Motor neuron (in vitro differentiated cells): ENCODE measurements around the gene MXI1. TPM values are rescaled to one million over a fixed set of nuclear protein-coding genes. Genes with fewer than 3 reads are reported as not detected.
"Not testable (repeated sequence)": the region's sequence is repeated elsewhere in the genome, so short reads cannot be mapped to it uniquely, and the experiment has no call there.

ENCODE experiments used
- ATAC-seq, 8 experiments: fragments of 200-7000 bp; cut with Tn5 transposase; replicated peaks in 6 of 8; 2 replicates each; pipeline ENCODE4 v1.8.0; 2021; ENCODE audit warnings: mild to moderate bottlenecking in 8 of 8, moderate library complexity in 8 of 8
- H3K27ac ChIP-seq, 2 donors: fragments of 250-450 bp; sonication (Bioruptor Pico); 2 replicates each; pipeline ENCODE4 v1.9.0; 2021; ENCODE audit warnings: antibody characterized with exemption in 2 of 2, mild to moderate bottlenecking in 2 of 2, moderate library complexity in 1 of 2
- H3K4me1 ChIP-seq, 2 donors: fragments of 250-450 bp; sonication (Bioruptor Pico); replicated peaks in 1 of 2; 2 replicates each; pipeline ENCODE4 v1.6.1; 2021; ENCODE audit warnings: antibody characterized with exemption in 2 of 2, mild to moderate bottlenecking in 2 of 2, moderate library complexity in 1 of 2
- H3K4me3 ChIP-seq, 5 donors: fragments of 250-450 bp; sonication (Bioruptor Pico); 2 replicates each; pipeline ENCODE4 v1.9.0; 2021; ENCODE audit warnings: antibody characterized with exemption in 5 of 5, mild to moderate bottlenecking in 5 of 5, moderate library complexity in 4 of 5
- WGBS, 10 experiments: fragments of 450-650 bp; shearing (Covaris generic); methylation state at CpG; one replicate each; pipeline ENCODE4 v1.0.0; 2022; 5-methylcytosine and 5-hydroxymethylcytosine counted together
- in situ Hi-C, 9 experiments: fragments of 400-800 bp; cut with MboI; loops; one replicate each; pipeline ENCODE4 v1.15.0; 2021; ENCODE audit warnings: low sequenced_read_pairs in 9 of 9, low pct_unique_long_range_greater_than_20kb in 2 of 9; ENCODE audit not compliant: unreplicated experiment in 9 of 9
- total RNA-seq, 8 experiments: library from RNA; unstranded; fragments of 300-600 nt; gene quantifications; 2 replicates each; pipeline versions ENCODE4 v1.2.3 to v1.2.4, GENCODE V29; 2022

Gene MXI1
- total RNA-seq, 8 experiments from 2014 or later = 15.5 to 58.2 (median 34.2) TPM

DNA sequence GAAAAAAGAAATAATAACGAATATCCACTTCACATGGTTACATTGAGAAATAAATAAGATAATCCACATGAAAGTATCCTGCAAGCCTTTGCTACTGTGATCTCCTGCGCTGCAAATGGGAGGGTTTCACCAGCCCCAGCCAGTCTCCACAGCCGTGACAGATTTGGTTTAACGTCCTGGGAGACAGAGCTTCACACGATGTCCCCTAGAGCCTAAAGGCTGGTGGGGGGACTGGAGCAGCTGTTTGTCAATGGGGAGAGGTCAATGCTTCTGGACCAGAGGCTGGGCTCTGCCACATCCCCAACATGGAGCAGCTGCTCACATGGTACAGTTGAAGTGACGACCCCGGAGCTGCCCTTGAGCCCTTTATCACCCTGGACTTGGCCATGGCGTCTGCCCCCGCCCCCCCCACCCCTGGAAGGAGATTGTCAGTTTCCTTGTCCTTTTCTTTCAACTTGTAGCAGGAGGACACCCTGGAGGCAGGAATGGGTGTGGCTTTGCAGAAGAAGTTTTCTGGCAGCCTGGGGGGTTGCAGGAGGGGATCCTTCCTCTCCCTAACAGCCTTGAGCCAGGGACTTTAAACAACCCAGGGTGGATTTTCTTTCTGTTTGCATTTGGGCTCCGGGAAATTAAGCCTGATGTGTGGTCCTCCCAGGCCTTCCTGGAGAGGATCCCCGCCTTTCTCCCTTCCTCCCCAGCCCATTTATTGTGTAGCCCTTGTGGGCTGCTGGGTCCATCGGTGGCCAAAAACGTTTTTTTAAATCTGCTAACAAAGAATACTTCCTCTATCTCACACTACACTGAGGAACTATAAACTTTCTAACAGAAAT is 37.0 kb upstream of the MXI1 start:
- peak in 6 of 8 experiments; percentile 21 to 82 (median 70) for ATAC-seq
- no peak overlapping the region for H3K27ac ChIP-seq
- 0 to 19% (median 4%) methylated on average over 2 to 9 of the region's 13 CpGs; no CpG with 5 or more reads in 3 of the 10 experiments for WGBS, 10 experiments
- in situ Hi-C loops = no loop called here
- H3K4me3 ChIP-seq = no peak overlapping the region
- H3K4me1 ChIP-seq = peaks cover 0 to 10% of the 10 kb centered on the region in 2 donors

DNA sequence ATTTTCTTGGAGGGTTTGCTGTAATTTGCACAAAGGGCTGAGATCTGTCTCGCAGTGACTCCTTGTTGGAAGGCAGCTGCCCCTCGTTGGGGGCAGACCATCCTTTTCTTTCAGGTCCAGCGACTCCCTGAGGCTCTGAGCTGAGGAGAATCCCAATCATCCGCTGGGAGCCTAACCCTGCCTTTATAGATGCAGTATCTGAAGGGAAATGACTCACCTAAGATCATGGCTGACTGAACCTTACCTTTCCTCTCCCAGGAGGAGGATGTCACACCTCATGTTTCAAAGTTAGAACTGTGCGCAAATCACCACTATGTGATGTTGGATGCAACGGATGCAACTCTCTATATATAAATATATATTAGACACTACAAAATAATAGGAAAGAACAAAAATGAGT is 36.4 kb upstream of the MXI1 start:
- no peak overlapping the region for H3K4me3 ChIP-seq
- H3K4me1 ChIP-seq = peaks cover 5 to 11% of the 10 kb centered on the region in 2 donors
- ATAC-seq = peak in 1 of 8 experiments; percentile 20
- no peak overlapping the region for H3K27ac ChIP-seq
- WGBS, 10 experiments = 0 to 100% (median 48%) methylated on average over 1 to 5 of the region's 6 CpGs; no CpG with 5 or more reads in 1 of the 10 experiments
- in situ Hi-C loops = no loop called here

DNA sequence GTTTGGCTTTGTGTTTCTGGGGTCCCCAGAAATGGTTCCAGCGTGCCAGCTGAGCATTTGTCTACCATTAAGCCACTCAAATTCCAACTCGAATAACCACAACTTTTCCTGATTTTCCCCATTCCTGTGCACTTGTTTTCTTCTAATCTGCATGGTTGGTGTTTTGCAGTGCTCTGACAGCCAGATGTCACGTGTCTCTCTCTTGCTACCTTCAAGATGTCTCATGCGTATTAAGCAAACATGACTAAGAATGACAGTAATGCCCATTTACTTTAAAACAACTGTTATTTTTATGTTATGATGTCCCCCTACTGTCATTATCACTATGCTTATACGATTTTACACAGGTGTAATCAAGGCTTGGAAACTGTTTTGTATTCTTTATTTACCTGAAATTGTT is 35.2 kb upstream of the MXI1 start:
- H3K4me1 ChIP-seq = peaks cover 5 to 18% of the 10 kb centered on the region in 2 donors
- no peak for ATAC-seq
- H3K27ac ChIP-seq = no peak overlapping the region
- 21 to 100% (median 69%) methylated on average over 1 to 5 of the region's 5 CpGs for WGBS, 10 experiments
- H3K4me3 ChIP-seq = no peak overlapping the region
- in situ Hi-C loops = no loop called here

DNA sequence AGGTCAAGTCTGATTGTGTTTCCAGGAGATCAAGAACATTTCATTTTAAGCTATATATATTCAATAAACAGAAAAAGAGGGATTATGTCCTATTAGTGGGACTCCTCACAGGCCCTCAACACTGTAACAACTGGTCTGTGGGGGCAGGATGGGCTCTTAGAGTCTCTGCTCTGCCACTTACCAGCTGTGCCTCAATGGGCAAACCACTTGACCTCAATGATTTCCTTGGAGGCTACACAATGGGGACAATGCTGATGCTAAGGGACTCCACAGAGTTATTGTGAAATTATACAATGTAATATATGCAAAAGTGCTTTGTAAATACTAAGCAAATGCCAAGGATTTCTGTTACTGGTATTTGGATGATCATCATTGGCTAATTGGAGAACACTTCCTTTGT is 33.2 kb upstream of the MXI1 start:
- ATAC-seq = no peak
- H3K4me3 ChIP-seq = no peak overlapping the region
- peaks cover 5 to 18% of the 10 kb centered on the region in 2 donors for H3K4me1 ChIP-seq
- in situ Hi-C loops = no loop called here
- H3K27ac ChIP-seq = no peak overlapping the region

DNA sequence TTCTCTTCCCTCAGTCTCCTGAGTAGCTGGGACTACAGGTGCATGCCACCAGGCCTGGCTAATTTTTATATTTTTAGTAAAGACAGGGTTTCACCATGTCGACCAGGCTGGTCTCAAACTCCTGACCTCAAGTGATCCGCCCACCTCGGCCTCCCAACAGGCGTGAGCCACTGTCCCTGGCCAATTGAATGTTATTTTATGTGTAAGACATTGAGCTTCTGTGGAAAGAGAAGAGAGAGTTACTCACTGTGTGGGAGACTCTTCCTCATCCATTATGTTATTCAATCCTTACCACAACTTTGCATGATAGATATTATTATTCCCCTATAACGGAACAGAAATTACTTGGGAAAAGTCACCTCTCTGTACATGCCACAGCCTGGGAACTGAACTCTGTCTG is 32.6 kb upstream of the MXI1 start:
- peaks cover 5 to 18% of the 10 kb centered on the region in 2 donors for H3K4me1 ChIP-seq
- in situ Hi-C loops = no loop called here
- 43 to 100% (median 80%) methylated on average over 1 to 5 of the region's 5 CpGs; no CpG with 5 or more reads in 4 of the 10 experiments for WGBS, 10 experiments
- no peak overlapping the region for H3K4me3 ChIP-seq
- ATAC-seq = no peak
- H3K27ac ChIP-seq = no peak overlapping the region

DNA sequence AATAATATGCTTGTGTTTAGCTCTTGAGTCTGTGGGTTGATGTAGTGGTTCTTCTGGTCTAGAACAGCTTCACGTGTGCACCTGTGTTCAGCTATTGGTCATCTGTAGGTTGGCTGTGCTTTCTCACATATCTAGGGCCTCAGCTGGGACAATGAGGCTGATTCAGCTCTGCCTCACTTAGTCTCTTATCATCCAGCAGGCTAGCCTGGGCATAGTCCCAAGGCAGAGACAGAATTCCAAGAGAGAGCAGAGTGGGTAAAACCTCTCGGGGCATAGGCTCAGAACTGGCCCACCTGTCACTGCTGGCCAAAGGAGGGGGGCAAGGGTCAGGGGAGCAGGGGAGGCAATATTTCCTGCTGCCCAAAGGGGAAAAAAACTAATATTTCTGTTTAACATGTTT is 32.0 kb upstream of the MXI1 start:
- in situ Hi-C loops = no loop called here
- no peak overlapping the region for H3K4me3 ChIP-seq
- peaks cover 5 to 12% of the 10 kb centered on the region in 2 donors for H3K4me1 ChIP-seq
- WGBS, 10 experiments = 14 to 100% (median 63%) methylated on average over 1 to 2 of the region's 2 CpGs; no CpG with 5 or more reads in 6 of the 10 experiments
- H3K27ac ChIP-seq = no peak overlapping the region
- no peak for ATAC-seq

DNA sequence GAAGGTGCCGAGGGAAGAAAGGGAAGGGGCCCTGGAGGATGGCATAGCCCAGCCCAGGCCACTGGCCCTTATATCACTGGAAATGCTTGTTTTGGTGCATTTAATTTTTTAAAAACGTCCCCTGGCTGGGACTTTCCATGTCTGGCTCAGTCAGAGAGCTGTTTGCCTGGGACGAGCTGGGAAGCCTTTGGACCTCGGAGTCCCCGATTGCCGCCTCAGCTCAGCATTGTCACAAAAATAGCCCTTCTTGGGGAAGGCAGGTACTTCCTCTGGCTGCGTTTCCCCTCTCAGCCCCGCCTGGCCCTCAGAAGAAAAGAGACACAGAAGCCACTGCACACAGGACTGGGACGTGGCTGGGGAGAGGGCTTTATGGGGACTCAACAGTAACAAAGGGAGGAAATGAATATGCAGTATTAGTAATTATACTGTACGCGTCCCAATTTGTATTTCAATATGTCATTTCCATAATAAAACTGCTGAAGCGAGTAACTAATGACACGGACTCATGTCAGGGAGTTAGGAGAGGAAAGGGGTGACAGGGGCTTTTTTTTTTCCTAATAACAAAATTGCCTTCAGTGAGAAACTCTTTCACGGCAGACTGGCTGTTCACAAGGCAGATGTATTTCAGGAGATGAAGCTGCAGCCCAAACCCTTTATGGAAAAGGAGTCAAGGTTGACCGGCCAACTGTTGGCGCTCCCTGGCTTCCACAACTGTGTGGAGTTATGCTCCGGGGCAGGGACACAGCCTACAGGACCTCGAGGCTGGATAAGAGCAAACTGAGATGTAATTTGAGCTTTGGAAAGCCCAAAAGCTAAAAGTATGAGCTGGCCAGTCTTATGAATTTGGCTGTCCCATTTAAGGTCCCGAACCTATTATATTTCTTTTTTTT is 31.0 kb upstream of the MXI1 start:
- no peak overlapping the region for H3K4me3 ChIP-seq
- in situ Hi-C loops = no loop called here
- H3K27ac ChIP-seq = peak overlapping the region in 1 of 2 donors; percentile 41
- 7 to 75% (median 40%) methylated on average over 1 to 15 of the region's 19 CpGs; no CpG with 5 or more reads in 1 of the 10 experiments for WGBS, 10 experiments
- H3K4me1 ChIP-seq = peaks cover 5 to 12% of the 10 kb centered on the region in 2 donors
- ATAC-seq = peak in 6 of 8 experiments; percentile 31 to 95 (median 74)

DNA sequence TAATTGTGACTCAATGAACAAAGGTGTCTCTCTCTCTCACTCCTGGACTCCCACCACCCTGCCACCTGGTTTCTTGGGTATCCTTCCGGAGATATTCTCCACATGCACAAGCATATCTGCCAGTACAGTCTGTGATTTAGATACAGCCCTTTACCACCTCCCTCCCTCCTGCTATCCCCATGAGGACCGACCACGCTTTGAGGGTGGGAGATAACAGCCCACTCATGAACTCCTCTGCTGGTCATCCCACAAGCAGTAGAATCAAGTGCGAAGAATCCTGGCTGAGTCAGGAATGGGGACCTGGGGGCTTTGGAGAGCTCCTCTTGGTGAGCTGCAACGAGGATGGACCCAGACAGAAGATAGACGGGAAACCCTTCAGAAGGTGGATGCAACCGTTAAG is 28.2 kb upstream of the MXI1 start:
- ATAC-seq = no peak
- H3K27ac ChIP-seq = no peak overlapping the region
- 57 to 100% (median 83%) methylated on average over 1 to 6 of the region's 7 CpGs; no CpG with 5 or more reads in 2 of the 10 experiments for WGBS, 10 experiments
- in situ Hi-C loops = no loop called here
- no peak overlapping the region for H3K4me3 ChIP-seq
- peaks cover 5 to 8% of the 10 kb centered on the region in 2 donors for H3K4me1 ChIP-seq

DNA sequence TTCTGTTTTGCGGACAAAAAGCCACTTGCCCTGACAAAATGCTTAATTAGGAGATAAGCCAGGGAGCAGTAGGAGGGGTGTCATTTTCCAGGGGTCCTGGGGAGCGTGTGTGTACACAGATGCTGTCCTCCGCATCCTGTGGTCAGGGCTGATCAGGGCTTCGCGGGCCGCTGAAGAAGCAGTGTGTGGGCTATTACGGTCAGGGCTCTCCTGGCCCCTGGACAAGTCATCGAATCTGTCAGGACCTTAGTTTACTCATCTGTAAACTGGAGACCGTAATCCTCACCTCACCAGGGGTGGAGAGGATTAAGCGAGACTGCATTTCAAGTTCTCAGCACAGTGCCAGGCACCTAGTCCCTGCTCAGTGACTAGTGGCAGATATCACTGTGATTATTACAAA is 26.0 kb upstream of the MXI1 start:
- in situ Hi-C loops = no loop called here
- no peak overlapping the region for H3K4me3 ChIP-seq

DNA sequence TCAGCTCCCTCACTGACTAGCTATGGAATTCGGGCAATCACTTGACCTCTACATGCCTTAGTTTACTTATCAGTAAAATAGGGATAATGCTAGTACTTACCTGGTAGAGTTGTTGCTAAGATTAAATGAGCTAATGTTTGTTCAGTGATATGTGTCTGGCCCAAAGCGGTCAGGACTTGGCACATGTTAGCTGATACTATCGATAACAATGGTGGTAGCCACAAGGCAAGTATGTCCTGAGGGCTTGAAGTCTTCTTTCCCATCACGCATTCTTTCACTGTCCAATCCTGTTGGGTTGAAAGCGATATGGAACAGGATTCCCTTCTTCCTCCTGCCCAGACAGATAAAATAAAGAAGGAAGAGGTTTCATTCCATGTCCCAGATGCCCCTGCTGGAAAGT is 25.5 kb upstream of the MXI1 start:
- Histone ChIP-seq H3K27ac (no peak overlapping the region), H3K4me1 (no peaks in the 10 kb centered on the region), H3K4me3 (no peak overlapping the region)
- ATAC-seq = no peak
- in situ Hi-C loops = no loop called here
- 41 to 100% (median 84%) methylated on average over 1 to 5 of the region's 5 CpGs for WGBS, 10 experiments

More for the DNA sequence above, 26.0 kb upstream of the MXI1 start:
- 65 to 100% (median 90%) methylated on average over 1 to 5 of the region's 10 CpGs; no CpG with 5 or more reads in 3 of the 10 experiments for WGBS, 10 experiments
- ATAC-seq = no peak
- H3K4me1 ChIP-seq = peaks cover 0 to 3% of the 10 kb centered on the region in 2 donors
- no peak overlapping the region for H3K27ac ChIP-seq

DNA sequence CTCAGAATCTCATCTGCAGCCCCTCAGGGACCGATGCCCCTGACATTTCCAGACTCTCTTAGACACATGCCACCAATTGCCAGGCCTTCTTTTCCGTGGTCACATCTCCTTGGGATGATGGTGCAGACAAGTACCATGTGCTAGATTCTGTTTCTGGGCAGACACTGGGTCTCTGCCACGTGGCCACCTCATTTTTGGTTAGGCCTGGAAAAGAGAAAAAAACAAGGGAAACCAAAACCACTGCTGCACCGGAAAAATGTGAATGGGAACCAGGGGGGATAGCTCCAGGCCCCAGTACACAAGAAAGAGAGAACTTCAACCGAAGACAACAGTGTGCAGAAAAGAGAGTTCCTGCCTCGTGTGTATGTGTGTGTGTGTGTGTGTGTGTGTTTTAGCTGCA is 23.0 kb upstream of the MXI1 start:
- Histone ChIP-seq H3K4me1 (no peaks in the 10 kb centered on the region), H3K27ac (no peak overlapping the region), H3K4me3 (no peak overlapping the region)
- ATAC-seq = no peak
- 27 to 100% (median 67%) methylated on average over 1 to 5 of the region's 6 CpGs; no CpG with 5 or more reads in 1 of the 10 experiments for WGBS, 10 experiments
- in situ Hi-C loops = no loop called here

DNA sequence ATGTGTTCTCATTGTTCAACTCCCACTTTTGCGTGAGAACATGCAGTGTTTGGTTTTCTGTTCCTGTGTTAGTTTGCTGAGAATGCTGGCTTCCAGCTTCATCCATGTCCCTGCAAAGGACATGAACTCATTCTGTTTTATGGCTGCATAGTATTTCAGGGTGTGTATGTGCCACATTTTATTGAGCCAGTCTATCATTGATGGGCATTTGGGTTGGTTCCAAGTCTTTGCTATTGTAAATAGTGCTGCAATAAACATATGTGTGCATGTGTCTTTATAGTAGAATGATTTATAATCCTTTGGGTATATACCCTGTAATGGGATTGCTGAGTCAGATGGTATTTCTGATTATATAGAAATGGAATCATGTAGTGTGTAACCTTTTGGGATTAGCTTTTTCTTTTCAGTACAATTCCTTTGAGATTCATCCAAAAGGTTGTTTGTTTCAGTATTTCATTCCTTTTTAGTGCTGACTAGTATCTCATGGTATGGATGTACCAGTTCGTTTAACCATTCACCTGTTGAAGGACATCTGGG is 21.7 kb upstream of the MXI1 start:
- H3K27ac ChIP-seq, H3K4me3 ChIP-seq, in situ Hi-C loops, ATAC-seq, H3K4me1 ChIP-seq: not testable (repeated sequence)
- WGBS, 10 experiments = 17 to 100% (median 71%) methylated on average over 1 of the region's 2 CpGs; no CpG with 5 or more reads in 3 of the 10 experiments

DNA sequence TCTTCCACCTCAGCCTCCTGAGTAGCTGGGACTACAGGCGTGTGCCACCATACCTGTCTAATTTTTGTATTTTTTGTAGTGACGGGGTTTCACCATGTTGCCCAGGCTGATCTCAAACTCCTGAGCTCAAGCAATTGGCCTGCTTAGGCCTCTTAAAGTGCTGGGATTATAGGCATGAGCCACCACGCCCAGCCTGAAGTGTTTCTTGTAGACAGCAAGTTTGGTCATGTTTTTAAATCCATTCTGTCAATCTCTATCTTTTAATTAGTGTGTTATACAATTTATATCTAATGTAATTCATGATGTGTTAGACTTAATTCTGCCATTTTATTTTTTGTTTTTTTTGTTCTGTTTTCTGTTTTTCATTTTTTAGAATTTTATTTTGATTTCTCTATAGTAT is 17.2 kb upstream of the MXI1 start:
- no peak overlapping the region for H3K4me3 ChIP-seq
- in situ Hi-C loops = no loop called here
- 30 to 100% (median 62%) methylated on average over 1 to 3 of the region's 3 CpGs; no CpG with 5 or more reads in 2 of the 10 experiments for WGBS, 10 experiments
- no peak overlapping the region for H3K27ac ChIP-seq
- no peaks in the 10 kb centered on the region for H3K4me1 ChIP-seq
- peak in 1 of 8 experiments; percentile 34 for ATAC-seq
